Hepatocyte (in vitro differentiated cells): ENCODE data around the gene TBC1D24. TPM values are rescaled to one million over a fixed set of nuclear protein-coding genes. Genes with fewer than 3 reads are reported as not detected.

Experiments
- DNase-seq: peaks from one replicate; pipeline ENCODE4 v3.0.0-alpha.2; 2016; ENCODE audit warnings: low spot score
- H2AFZ ChIP-seq: fragments of 200-600 bp; sonication (generic); 2 replicates; pipeline ENCODE4 v1.6.0; 2016; ENCODE audit warnings: antibody characterized with exemption, mild to moderate bottlenecking
- H3K27ac ChIP-seq: fragments of 200-600 bp; sonication (generic); 2 replicates; pipeline ENCODE4 v1.5.1; 2016; ENCODE audit warnings: mild to moderate bottlenecking
- H3K27me3 ChIP-seq: fragments of 200-600 bp; sonication (generic); 2 replicates; pipeline ENCODE4 v1.6.1; 2016
- H3K36me3 ChIP-seq: fragments of 200-600 bp; sonication (generic); replicated peaks from 2 replicates; pipeline ENCODE4 v1.5.1; 2016; ENCODE audit warnings: low read depth; ENCODE audit not compliant: insufficient read depth
- H3K4me1 ChIP-seq: fragments of 200-600 bp; sonication (generic); 2 replicates; pipeline ENCODE4 v1.5.1; 2016; ENCODE audit warnings: mild to moderate bottlenecking, moderate library complexity; ENCODE audit not compliant: insufficient read depth
- H3K4me2 ChIP-seq: fragments of 200-600 bp; sonication (generic); 2 replicates; pipeline ENCODE4 v1.6.0; 2016
- H3K4me3 ChIP-seq: fragments of 200-600 bp; sonication (generic); 2 replicates; pipeline ENCODE4 v1.5.1; 2016; ENCODE audit warnings: mild to moderate bottlenecking
- H3K79me2 ChIP-seq: fragments of 200-600 bp; sonication (generic); 2 replicates; pipeline ENCODE4 v1.6.0; 2017; ENCODE audit warnings: mild to moderate bottlenecking
- H3K9me2 ChIP-seq: fragments of 200-600 bp; sonication (generic); replicated peaks from 2 replicates; pipeline ENCODE4 v1.6.0; 2017; ENCODE audit warnings: mild to moderate bottlenecking; ENCODE audit not compliant: insufficient read depth
- H3K9me3 ChIP-seq: fragments of 200-600 bp; sonication (generic); 2 replicates; pipeline ENCODE4 v1.5.1; 2016; ENCODE audit warnings: low read depth, mild to moderate bottlenecking
- H4K20me1 ChIP-seq: fragments of 200-600 bp; sonication (generic); 2 replicates; pipeline ENCODE4 v1.6.0; 2016; ENCODE audit warnings: mild to moderate bottlenecking; ENCODE audit not compliant: insufficient read depth, poor library complexity, severe bottlenecking
- EZH2 ChIP-seq: fragments of 200-600 bp; sonication (generic); IDR thresholded peaks from 2 replicates; pipeline ENCODE4 v1.6.1; 2016; ENCODE audit warnings: antibody characterized with exemption, mild to moderate bottlenecking, borderline replicate concordance
- EZH2phosphoT487 ChIP-seq: fragments of 200-600 bp; sonication (generic); IDR thresholded peaks from one replicate; pipeline ENCODE4 v1.6.1; 2018; ENCODE audit warnings: antibody characterized with exemption, mild to moderate bottlenecking, low read depth, moderate library complexity; ENCODE audit not compliant: unreplicated experiment, severe bottlenecking
- WGBS: methylation state at CpG from one replicate; pipeline ENCODE4 v1.1.6; 2016; ENCODE audit warnings: low lambda C conversion rate; ENCODE audit errors: missing lambda C conversion rate; 5-methylcytosine and 5-hydroxymethylcytosine counted together
- polyA plus RNA-seq: library from polyadenylated mRNA; unstranded; fragments of >200 nt; fragmentation: Nextera tagmentation; extraction: Ambion mirVana; gene quantifications from 2 replicates; pipeline ENCODE4 v1.2.1, GENCODE V29; 2016
- total RNA-seq: library from RNA; depleted of rRNA; stranded (reverse); fragments of >200 nt; gene quantifications from 2 replicates; pipeline ENCODE4 v1.2.3, GENCODE V29; 2014
- TF ChIP-seq, protein P1 (sequence below): fragments of 200-600 bp; sonication (generic); IDR thresholded peaks from 2 replicates; pipeline ENCODE4 v1.5.1; 2016; ENCODE audit warnings: antibody characterized with exemption, mild to moderate bottlenecking; ENCODE audit not compliant: poor library complexity

The TBC1D24 gene
- total and polyA plus RNA-seq, 2 experiments from 2014 or later = 8.3 to 13.6 TPM

DNA sequence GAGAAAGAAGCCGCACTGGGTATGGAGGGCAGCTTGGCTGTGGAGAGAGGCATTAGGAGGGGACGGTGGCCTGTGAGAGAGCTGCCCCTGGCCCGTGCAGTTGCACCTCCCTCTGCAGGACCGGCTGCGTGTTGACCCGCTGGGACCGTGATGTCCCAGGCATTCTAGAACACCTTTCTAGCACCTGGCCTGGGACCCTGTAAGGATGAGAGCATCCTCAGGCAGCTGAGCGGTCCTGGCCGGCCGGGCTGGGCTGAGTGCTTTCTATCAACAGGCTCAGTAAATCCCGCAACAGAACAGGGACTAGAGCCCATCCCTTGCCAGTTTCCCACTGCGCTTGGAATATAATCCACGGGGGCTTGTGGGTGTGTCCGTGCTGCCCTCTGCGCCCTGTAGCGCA, 14.7 kb downstream of the TBC1D24 start:
- Histone ChIP-seq H3K9me3 (no peaks in the 10 kb centered on the region), H3K4me2 (no peak overlapping the region), H2AFZ (no peak overlapping the region), H3K79me2 (peaks cover 69% of the 10 kb centered on the region), H4K20me1 (peaks cover 6% of the 10 kb centered on the region), H3K4me1 (peaks cover 2% of the 10 kb centered on the region), H3K4me3 (no peak overlapping the region), H3K27ac (no peak overlapping the region), H3K36me3 (no peaks in the 10 kb centered on the region), H3K9me2 (no peaks in the 10 kb centered on the region), H3K27me3 (no peaks in the 10 kb centered on the region)
- 94% methylated on average over 16 of the region's 16 CpGs for WGBS
- DNase-seq = no peak
- TF ChIP-seq, protein P1, sequence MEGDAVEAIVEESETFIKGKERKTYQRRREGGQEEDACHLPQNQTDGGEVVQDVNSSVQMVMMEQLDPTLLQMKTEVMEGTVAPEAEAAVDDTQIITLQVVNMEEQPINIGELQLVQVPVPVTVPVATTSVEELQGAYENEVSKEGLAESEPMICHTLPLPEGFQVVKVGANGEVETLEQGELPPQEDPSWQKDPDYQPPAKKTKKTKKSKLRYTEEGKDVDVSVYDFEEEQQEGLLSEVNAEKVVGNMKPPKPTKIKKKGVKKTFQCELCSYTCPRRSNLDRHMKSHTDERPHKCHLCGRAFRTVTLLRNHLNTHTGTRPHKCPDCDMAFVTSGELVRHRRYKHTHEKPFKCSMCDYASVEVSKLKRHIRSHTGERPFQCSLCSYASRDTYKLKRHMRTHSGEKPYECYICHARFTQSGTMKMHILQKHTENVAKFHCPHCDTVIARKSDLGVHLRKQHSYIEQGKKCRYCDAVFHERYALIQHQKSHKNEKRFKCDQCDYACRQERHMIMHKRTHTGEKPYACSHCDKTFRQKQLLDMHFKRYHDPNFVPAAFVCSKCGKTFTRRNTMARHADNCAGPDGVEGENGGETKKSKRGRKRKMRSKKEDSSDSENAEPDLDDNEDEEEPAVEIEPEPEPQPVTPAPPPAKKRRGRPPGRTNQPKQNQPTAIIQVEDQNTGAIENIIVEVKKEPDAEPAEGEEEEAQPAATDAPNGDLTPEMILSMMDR = no peak
- TF ChIP-seq EZH2 (no peak), EZH2phosphoT487 (no peak)

DNA sequence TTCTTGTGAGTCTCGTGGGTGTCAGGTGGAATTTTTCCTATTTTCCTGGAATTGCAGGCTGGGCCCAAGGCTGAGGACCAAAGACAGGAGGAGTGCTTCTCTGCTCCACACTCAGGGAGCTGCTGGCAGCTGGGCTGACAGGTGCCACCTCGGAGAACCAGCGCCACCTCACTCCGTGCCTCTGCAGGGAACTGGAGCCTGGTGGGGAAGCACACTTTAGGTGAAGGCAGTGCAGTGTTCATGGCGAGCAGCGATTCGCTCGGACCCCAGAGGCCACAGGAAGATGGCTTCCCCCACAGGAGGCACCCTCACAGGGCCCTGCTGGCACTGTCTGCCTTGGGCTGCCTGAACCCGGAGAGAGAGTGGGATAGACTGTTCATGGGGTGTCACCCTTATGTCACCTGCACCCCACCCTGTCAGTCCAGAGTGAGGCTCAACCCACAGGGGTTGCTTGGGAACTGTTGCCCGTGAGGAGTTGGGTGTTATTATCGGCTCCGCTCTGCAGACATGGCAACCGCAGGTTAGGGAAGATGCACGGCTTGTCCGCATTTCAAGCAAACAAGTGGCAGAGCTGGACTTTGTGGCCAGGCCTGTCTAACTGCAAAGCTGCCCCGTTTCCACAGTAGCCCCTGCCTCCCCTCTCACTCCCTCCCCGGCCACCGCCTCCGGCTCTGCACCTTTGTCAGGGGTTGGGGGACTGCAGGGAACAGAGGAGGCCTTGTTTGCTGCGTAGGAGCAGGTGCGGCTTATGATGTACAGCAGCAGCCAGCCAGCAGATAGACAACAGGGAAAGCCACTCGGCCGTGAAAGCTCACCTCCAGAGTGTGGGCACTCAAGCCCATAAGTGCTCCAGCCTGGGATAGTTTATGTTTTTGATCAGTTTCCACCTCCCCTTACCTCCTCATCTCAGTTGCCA, 15.5 kb downstream of the TBC1D24 start:
- Histone ChIP-seq H3K4me3 (no peak overlapping the region), H3K27me3 (no peaks in the 10 kb centered on the region), H2AFZ (no peak overlapping the region), H3K9me3 (no peaks in the 10 kb centered on the region), H3K9me2 (no peaks in the 10 kb centered on the region), H4K20me1 (peaks cover 6% of the 10 kb centered on the region), H3K4me2 (no peak overlapping the region), H3K79me2 (peaks cover 68% of the 10 kb centered on the region), H3K36me3 (no peaks in the 10 kb centered on the region), H3K27ac (no peak overlapping the region), H3K4me1 (no peaks in the 10 kb centered on the region)
- no peak for TF ChIP-seq EZH2phosphoT487
- TF ChIP-seq, protein P1 = no peak
- TF ChIP-seq EZH2 = no peak
- WGBS = 91% methylated on average over 22 of the region's 23 CpGs
- DNase-seq = no peak

DNA sequence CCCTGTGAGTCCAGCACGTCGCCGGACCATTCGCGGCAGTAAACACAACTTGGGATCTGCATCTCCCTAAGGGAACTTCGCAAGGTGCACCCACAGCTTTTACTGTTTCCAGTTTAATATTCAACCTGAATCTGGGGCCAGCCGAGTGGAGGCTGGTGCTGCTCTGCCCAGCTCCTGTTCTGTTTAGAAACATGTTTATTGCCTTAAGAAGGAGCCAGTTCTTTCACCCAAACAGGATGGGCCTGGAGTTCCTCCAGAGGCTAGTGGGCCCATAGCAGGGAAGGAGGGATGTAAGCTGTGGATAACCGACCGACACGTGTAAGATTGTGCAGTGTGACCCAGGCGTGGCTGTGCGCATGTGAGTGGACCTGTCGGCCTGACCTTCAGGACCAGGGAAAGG, 17.4 kb downstream of the TBC1D24 start:
- H3K36me3 ChIP-seq = no peaks in the 10 kb centered on the region
- WGBS = 77% methylated on average over 13 of the region's 13 CpGs
- DNase-seq = no peak
- no peaks in the 10 kb centered on the region for H3K4me1 ChIP-seq
- peaks cover 6% of the 10 kb centered on the region for H4K20me1 ChIP-seq
- H3K79me2 ChIP-seq = peaks cover 54% of the 10 kb centered on the region
- no peaks in the 10 kb centered on the region for H3K9me2 ChIP-seq
- H3K9me3 ChIP-seq = no peaks in the 10 kb centered on the region
- no peak overlapping the region for H3K4me3 ChIP-seq
- no peak for TF ChIP-seq EZH2phosphoT487
- TF ChIP-seq, protein P1 = no peak
- no peak for TF ChIP-seq EZH2
- no peaks in the 10 kb centered on the region for H3K27me3 ChIP-seq
- no peak overlapping the region for H2AFZ ChIP-seq
- H3K27ac ChIP-seq = no peak overlapping the region
- no peak overlapping the region for H3K4me2 ChIP-seq
